ENCODE data around the gene MAS1. TPM values are rescaled to one million over a fixed set of nuclear protein-coding genes. Genes with fewer than 3 reads are reported as not detected.

MAS1 gene
- total and polyA plus RNA-seq, 8 donors = under 0.01 to 0.18 TPM; not detected in 6

GRCh38 chr6:159852877-159853276 is 37.9 kb upstream of the MAS1 start:
- Histone ChIP-seq H3K4me3 (no peak overlapping the region), H3K27ac (no peak overlapping the region), H3K36me3 (no peaks in the 10 kb centered on the region), H3K9me3 (peaks cover 0 to 7% (median 0%) of the 10 kb centered on the region in 4 donors), H3K27me3 (no peaks in the 10 kb centered on the region), H3K4me1 (peaks cover 0 to 3% (median 0%) of the 10 kb centered on the region in 4 donors)
- intact Hi-C loops (cut with DNase I; ENCODE audit: low total_unique reads) = no loop called here
- TF ChIP-seq, protein P1, sequence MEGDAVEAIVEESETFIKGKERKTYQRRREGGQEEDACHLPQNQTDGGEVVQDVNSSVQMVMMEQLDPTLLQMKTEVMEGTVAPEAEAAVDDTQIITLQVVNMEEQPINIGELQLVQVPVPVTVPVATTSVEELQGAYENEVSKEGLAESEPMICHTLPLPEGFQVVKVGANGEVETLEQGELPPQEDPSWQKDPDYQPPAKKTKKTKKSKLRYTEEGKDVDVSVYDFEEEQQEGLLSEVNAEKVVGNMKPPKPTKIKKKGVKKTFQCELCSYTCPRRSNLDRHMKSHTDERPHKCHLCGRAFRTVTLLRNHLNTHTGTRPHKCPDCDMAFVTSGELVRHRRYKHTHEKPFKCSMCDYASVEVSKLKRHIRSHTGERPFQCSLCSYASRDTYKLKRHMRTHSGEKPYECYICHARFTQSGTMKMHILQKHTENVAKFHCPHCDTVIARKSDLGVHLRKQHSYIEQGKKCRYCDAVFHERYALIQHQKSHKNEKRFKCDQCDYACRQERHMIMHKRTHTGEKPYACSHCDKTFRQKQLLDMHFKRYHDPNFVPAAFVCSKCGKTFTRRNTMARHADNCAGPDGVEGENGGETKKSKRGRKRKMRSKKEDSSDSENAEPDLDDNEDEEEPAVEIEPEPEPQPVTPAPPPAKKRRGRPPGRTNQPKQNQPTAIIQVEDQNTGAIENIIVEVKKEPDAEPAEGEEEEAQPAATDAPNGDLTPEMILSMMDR (IDR thresholded peaks at IDR 0.05) = peak in 3 of 7 experiments; percentile 24 to 31 (median 31)
- no peak for TF ChIP-seq POLR2A (IDR thresholded peaks at IDR 0.05)
- peak in 1 of 2 donors; percentile 47 for DNase-seq
- 18 to 29% (median 23%) methylated on average over 6 of the region's 6 CpGs for WGBS, 5 donors

GRCh38 chr6:159853754-159854153 is 37.0 kb upstream of the MAS1 start:
- peaks cover 0 to 3% (median 0%) of the 10 kb centered on the region in 4 donors for H3K4me1 ChIP-seq
- no peak for TF ChIP-seq POLR2A (IDR thresholded peaks at IDR 0.05)
- H3K9me3 ChIP-seq = peaks cover 0 to 5% (median 0%) of the 10 kb centered on the region in 4 donors
- DNase-seq = no peak
- intact Hi-C loops (cut with DNase I; ENCODE audit: low total_unique reads) = no loop called here
- H3K27me3 ChIP-seq = no peaks in the 10 kb centered on the region
- no peak overlapping the region for H3K4me3 ChIP-seq
- no peak overlapping the region for H3K27ac ChIP-seq
- no peaks in the 10 kb centered on the region for H3K36me3 ChIP-seq

DNA sequence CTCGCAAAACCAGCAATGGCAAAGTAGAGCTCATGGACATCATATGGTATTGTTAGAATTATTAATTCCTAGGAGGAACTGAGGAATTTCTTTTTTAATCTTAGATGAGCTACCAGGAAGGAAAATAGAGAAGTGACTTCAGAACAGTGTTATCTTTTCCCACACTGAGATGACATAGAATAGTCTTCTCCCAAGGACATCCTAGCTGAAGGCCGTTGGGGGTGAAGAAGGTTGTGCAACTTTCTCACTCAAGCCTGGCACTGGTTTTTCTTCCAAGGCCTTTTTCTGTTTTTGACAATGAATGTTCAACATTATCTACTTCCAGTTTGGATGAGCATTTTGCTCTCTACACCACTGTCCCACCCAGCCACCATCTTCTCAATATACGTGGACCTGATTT is 35.8 kb upstream of the MAS1 start:
- TF ChIP-seq POLR2A (IDR thresholded peaks at IDR 0.05) = no peak
- no peak for TF ChIP-seq EP300 (IDR thresholded peaks at IDR 0.05)
- no peak for TF ChIP-seq POLR2AphosphoS5 (IDR thresholded peaks at IDR 0.05)
- TF ChIP-seq, protein P1 (IDR thresholded peaks at IDR 0.05) = no peak
- no peak for DNase-seq
- Histone ChIP-seq H3K4me3 (no peak overlapping the region), H3K9me3 (no peaks in the 10 kb centered on the region), H3K36me3 (no peaks in the 10 kb centered on the region), H3K27me3 (no peaks in the 10 kb centered on the region), H3K4me1 (peaks cover 0 to 3% (median 0%) of the 10 kb centered on the region in 4 donors), H3K27ac (no peak overlapping the region)
- intact Hi-C loops (cut with DNase I; ENCODE audit: low total_unique reads) = loop anchor here (5.0 kb wide), 1 partner anchor 87 kb away; no protein-coding TSS in a partner anchor
- WGBS, 5 donors = 82 to 89% (median 86%) methylated on average over 3 of the region's 3 CpGs

GRCh38 chr6:159858259-159858658 is 32.5 kb upstream of the MAS1 start:
- intact Hi-C loops (cut with DNase I; ENCODE audit: low total_unique reads) = loop anchor here (5.0 kb wide), 1 partner anchor 84 kb away; no protein-coding TSS in a partner anchor
- WGBS, 5 donors = 64 to 100% (median 82%) methylated on average over 1 of the region's 1 CpG
- Histone ChIP-seq H3K27ac (no peak overlapping the region), H3K4me3 (no peak overlapping the region), H3K9me3 (no peaks in the 10 kb centered on the region), H3K4me1 (no peaks in the 10 kb centered on the region), H3K36me3 (no peaks in the 10 kb centered on the region), H3K27me3 (no peaks in the 10 kb centered on the region)
- DNase-seq = no peak
- TF ChIP-seq POLR2A (IDR thresholded peaks at IDR 0.05) = no peak
- TF ChIP-seq, protein P1 (IDR thresholded peaks at IDR 0.05) = no peak
- no peak for TF ChIP-seq EP300 (IDR thresholded peaks at IDR 0.05)

DNA sequence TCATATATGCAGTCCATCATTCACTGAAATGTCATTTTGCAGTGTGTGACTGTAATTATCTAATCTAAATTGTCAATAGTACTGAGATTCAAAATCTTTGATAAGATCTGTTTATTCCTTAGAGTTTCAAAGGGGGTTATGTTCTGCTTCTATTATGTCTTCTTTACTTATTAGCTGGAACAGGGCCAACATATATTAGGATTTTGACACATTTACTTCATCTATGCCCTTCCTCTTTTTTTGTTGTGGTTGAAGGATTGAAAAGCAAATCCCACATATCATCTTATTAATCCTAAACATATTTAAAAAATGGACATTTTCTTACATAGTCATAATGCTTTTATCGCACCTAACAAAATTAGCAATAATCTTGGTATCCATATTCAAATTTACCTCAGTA is 30.3 kb upstream of the MAS1 start:
- Histone ChIP-seq H3K9me3 (no peaks in the 10 kb centered on the region), H3K36me3 (no peaks in the 10 kb centered on the region), H3K27ac (no peak overlapping the region), H3K27me3 (no peaks in the 10 kb centered on the region), H3K4me1 (no peaks in the 10 kb centered on the region), H3K4me3 (no peak overlapping the region)
- 88 to 99% (median 94%) methylated on average over 1 of the region's 1 CpG for WGBS, 5 donors
- intact Hi-C loops (cut with DNase I; ENCODE audit: low total_unique reads) = no loop called here
- DNase-seq = no peak
- TF ChIP-seq, protein P1 (IDR thresholded peaks at IDR 0.05) = no peak
- TF ChIP-seq EP300 (IDR thresholded peaks at IDR 0.05) (no peak), POLR2A (IDR thresholded peaks at IDR 0.05) (no peak), POLR2AphosphoS5 (IDR thresholded peaks at IDR 0.05) (no peak)
